ENCODE results near the gene PTRHD1. TPM values are rescaled to one million over a fixed set of nuclear protein-coding genes. Genes with fewer than 3 reads are reported as not detected.

PTRHD1 gene
- total RNA-seq, 8 experiments from 2014 or later, result 21.4 to 44.8 (median 27.2) TPM

Other genes starting within 250 kb of the PTRHD1 start
- gene CENPO, start within 50 bp of the PTRHD1 start, total RNA-seq, result 10 to 100 TPM in 3 of 8 experiments, 1 to 10 TPM in 5; 4.8 to 35.0 (median 6.7) TPM
- 10 to 100 TPM; 10.2 to 91.3 (median 20.6) TPM for gene ADCY3, start 126.8 kb upstream of the PTRHD1 start, total RNA-seq
- gene DNAJC27, start 178.6 kb upstream of the PTRHD1 start, total RNA-seq, result 10 to 100 TPM in 3 of 8 experiments, 1 to 10 TPM in 5; 5.2 to 12.5 (median 8.1) TPM
- 10 to 100 TPM; 12.3 to 30.7 (median 21.1) TPM for gene EFR3B, start 248.7 kb upstream of the PTRHD1 start, total RNA-seq